ENCODE data around the gene LRMDA.

DNA sequence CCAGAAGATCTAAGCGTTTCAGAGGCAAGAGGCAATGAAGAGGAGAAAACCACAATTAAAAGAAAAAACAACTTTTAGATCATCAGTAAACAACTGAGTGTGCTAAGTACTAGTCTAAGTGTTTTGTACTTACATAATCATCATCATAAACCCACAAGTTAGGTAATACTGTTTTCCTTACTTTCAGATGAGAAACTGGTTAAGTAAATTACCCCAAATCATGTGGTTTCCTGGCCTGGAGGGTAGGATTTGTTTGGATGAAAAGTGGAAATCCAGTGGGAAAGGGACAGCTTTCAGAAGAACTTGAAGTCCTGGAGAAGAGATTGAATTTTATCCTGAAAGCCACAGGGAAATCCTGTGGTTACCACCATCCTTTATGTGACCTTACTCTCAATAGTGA, 463.3 kb downstream of the LRMDA start:
- TF ChIP-seq, protein P1, sequence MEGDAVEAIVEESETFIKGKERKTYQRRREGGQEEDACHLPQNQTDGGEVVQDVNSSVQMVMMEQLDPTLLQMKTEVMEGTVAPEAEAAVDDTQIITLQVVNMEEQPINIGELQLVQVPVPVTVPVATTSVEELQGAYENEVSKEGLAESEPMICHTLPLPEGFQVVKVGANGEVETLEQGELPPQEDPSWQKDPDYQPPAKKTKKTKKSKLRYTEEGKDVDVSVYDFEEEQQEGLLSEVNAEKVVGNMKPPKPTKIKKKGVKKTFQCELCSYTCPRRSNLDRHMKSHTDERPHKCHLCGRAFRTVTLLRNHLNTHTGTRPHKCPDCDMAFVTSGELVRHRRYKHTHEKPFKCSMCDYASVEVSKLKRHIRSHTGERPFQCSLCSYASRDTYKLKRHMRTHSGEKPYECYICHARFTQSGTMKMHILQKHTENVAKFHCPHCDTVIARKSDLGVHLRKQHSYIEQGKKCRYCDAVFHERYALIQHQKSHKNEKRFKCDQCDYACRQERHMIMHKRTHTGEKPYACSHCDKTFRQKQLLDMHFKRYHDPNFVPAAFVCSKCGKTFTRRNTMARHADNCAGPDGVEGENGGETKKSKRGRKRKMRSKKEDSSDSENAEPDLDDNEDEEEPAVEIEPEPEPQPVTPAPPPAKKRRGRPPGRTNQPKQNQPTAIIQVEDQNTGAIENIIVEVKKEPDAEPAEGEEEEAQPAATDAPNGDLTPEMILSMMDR (IDR thresholded peaks at IDR 0.05): no peak
- TF ChIP-seq EZH2phosphoT487 (IDR thresholded peaks at IDR 0.05): no peak

All from neural progenitor cell (in vitro differentiated cells).